Small intestine (tissue), 7 donors: ENCODE measurements around the gene MTUS2. TPM values are rescaled to one million over a fixed set of nuclear protein-coding genes. Genes with fewer than 3 reads are reported as not detected.

ENCODE experiments used
- DNase-seq, 2 donors: peaks; one replicate each; pipeline versions ENCODE4 v3.0.0 to v3.0.0-alpha.2; 2013
- FAIRE-seq: peaks from 2 replicates; lab custom pipeline; 2012; peaks lifted over from hg19 to GRCh38; lab: Jason Lieb, UNC
- H3K27ac ChIP-seq, 3 donors: one replicate each; pipeline ENCODE4 v1.5.1; 2013; ENCODE audit warnings: low read length in 2 of 3, mild to moderate bottlenecking in 2 of 3, control low read depth in 1 of 3, inconsistent platforms in 1 of 3, low read depth in 1 of 3, moderate library complexity in 1 of 3
- H3K27me3 ChIP-seq, 3 donors: one replicate each; pipeline ENCODE4 v1.6.1; 2013; ENCODE audit warnings: low read length in 3 of 3, inconsistent platforms in 1 of 3; ENCODE audit not compliant: control insufficient read depth in 3 of 3, insufficient read depth in 3 of 3
- H3K36me3 ChIP-seq, 3 donors: one replicate each; pipeline ENCODE4 v1.6.1; 2013; ENCODE audit warnings: low read length in 3 of 3, inconsistent platforms in 1 of 3, low read depth in 1 of 3, mild to moderate bottlenecking in 1 of 3, moderate library complexity in 1 of 3; ENCODE audit not compliant: control insufficient read depth in 3 of 3, insufficient read depth in 2 of 3
- H3K4me1 ChIP-seq, 3 donors: one replicate each; pipeline ENCODE4 v1.6.1; 2013; ENCODE audit warnings: low read length in 2 of 3, inconsistent platforms in 1 of 3, low read depth in 1 of 3, mild to moderate bottlenecking in 1 of 3, moderate library complexity in 1 of 3; ENCODE audit not compliant: control insufficient read depth in 3 of 3, insufficient read depth in 2 of 3
- H3K4me3 ChIP-seq, 3 donors: one replicate each; pipeline ENCODE4 v1.5.1; 2013; ENCODE audit warnings: low read length in 3 of 3, control low read depth in 1 of 3, inconsistent platforms in 1 of 3, low read depth in 1 of 3, mild to moderate bottlenecking in 1 of 3, moderate library complexity in 1 of 3
- H3K9me3 ChIP-seq, 2 donors: one replicate each; pipeline ENCODE4 v1.6.1; 2013; ENCODE audit warnings: low read depth in 1 of 2, low read length in 1 of 2; ENCODE audit not compliant: control insufficient read depth in 2 of 2, insufficient read depth in 1 of 2
- WGBS, 3 donors: extraction: QIAGEN DNeasy Blood & Tissue Kit; methylation state at CpG; one replicate each; pipeline ENCODE4 v1.1.7; 2013; 5-methylcytosine and 5-hydroxymethylcytosine counted together
- polyA plus RNA-seq, 4 donors: library from polyadenylated mRNA; stranded (reverse) in 3 of 4; unstranded in 1 of 4; fragments of 200-250 nt in 3 of 4; fragments of 120-200 nt in 1 of 4; gene quantifications; one replicate each; pipeline versions ENCODE4 v1.2.1 to v1.2.3, GENCODE V29; 2013
- donor health status: healthy with polysubstance abuse.
- donor health status: control.
- donor health status: control.
- donor health status: Bipolar disorder and iron deficiency.
- donor health status: healthy.

Gene MTUS2
- polyA plus RNA-seq, 4 donors: under 0.01 to 0.53 (median 0.22) TPM

DNA sequence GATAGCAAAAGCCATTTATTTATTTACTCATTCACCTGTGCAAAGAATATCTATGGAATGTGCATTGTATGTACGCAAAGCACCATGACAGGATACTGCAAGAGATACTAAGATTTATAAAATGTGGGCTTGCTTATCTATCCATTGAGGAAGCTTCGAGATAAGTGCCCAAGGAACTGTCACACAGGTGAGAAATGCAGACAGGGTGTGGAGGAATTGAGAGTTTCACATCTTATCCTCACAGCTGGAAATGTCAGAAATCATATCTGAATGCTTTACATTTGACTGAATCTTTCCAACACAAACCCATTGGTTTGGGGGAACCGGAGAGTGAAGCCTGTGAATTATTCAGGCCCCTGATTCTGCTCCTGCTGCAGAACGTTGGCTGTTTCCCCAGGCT lies 662.4 kb downstream of the MTUS2 start:
- no peaks in the 10 kb centered on the region for H3K9me3 ChIP-seq
- WGBS, 3 donors: 58 to 74% (median 70%) methylated on average over 4 of the region's 4 CpGs

DNA sequence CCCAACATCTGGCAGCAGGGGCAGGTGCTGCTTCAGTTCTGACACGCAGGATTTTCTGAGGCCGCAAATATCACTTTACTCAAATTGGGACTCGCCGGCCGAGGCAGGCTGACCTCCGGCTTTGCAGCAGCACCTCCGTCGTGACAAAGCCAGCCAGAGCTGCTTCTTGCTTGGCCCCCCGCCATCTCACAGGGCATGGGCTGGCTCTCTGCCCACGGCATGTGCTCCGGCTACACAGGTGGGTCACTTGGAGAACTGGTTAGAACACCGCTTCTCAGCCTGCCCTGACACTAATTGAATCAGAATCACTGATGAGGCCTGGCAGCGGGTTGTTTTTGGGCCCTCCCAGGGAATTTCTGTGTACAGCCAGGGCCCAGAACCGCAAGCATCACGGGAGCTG lies 663.1 kb downstream of the MTUS2 start:
- 84 to 90% (median 89%) methylated on average over 15 of the region's 15 CpGs for WGBS, 3 donors
- DNase-seq: no peak

More for the DNA sequence above, 662.4 kb downstream of the MTUS2 start:
- H3K27me3 ChIP-seq: peaks cover 0 to 1% (median 0%) of the 10 kb centered on the region in 3 donors
- no peak overlapping the region for H3K27ac ChIP-seq
- H3K4me1 ChIP-seq: peaks cover 0 to 9% (median 0%) of the 10 kb centered on the region in 3 donors
- FAIRE-seq (no peak), DNase-seq (no peak)
- no peak overlapping the region for H3K4me3 ChIP-seq
- no peaks in the 10 kb centered on the region for H3K36me3 ChIP-seq

DNA sequence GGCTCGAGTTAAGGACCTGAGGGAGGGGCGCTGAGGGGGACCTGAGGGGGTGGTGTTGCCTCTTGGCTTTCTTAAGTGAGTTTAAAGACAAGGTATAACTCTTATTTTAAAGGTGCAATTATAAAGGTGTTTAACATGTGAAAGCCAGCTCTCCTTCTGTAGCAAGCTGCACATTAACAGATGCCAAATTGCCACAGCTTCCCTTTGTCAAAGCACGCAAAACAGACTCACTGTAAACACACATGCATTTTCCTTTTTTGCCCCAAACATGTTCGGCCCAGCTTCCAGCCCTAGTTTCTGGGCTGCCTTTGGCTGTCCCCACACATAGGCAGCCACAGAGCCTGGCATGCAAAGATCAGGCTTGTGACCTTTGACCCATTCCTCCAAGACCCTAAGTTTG lies 663.5 kb downstream of the MTUS2 start:
- Histone ChIP-seq H3K36me3 (no peaks in the 10 kb centered on the region), H3K4me1 (peaks cover 0 to 9% (median 0%) of the 10 kb centered on the region in 3 donors), H3K27me3 (peaks cover 0 to 3% (median 0%) of the 10 kb centered on the region in 3 donors), H3K4me3 (no peak overlapping the region), H3K9me3 (no peaks in the 10 kb centered on the region), H3K27ac (no peak overlapping the region)
- FAIRE-seq (no peak), DNase-seq (no peak)
- 84 to 92% (median 86%) methylated on average over 4 of the region's 4 CpGs for WGBS, 3 donors

More for the DNA sequence above, 663.1 kb downstream of the MTUS2 start:
- H3K4me3 ChIP-seq: no peak overlapping the region
- H3K9me3 ChIP-seq: no peaks in the 10 kb centered on the region
- FAIRE-seq: no peak
- H3K36me3 ChIP-seq: no peaks in the 10 kb centered on the region
- H3K27ac ChIP-seq: no peak overlapping the region
- peaks cover 0 to 3% (median 0%) of the 10 kb centered on the region in 3 donors for H3K27me3 ChIP-seq
- peaks cover 0 to 9% (median 0%) of the 10 kb centered on the region in 3 donors for H3K4me1 ChIP-seq

GRCh38 chr13:29484236-29484635 lies 664.1 kb downstream of the MTUS2 start:
- Histone ChIP-seq H3K4me1 (peaks cover 0 to 9% (median 0%) of the 10 kb centered on the region in 3 donors), H3K27me3 (peaks cover 0 to 3% (median 0%) of the 10 kb centered on the region in 3 donors), H3K9me3 (no peaks in the 10 kb centered on the region), H3K27ac (no peak overlapping the region), H3K4me3 (no peak overlapping the region), H3K36me3 (no peaks in the 10 kb centered on the region)
- WGBS, 3 donors: 85 to 87% (median 86%) methylated on average over 7 of the region's 7 CpGs
- FAIRE-seq (no peak), DNase-seq (no peak)

DNA sequence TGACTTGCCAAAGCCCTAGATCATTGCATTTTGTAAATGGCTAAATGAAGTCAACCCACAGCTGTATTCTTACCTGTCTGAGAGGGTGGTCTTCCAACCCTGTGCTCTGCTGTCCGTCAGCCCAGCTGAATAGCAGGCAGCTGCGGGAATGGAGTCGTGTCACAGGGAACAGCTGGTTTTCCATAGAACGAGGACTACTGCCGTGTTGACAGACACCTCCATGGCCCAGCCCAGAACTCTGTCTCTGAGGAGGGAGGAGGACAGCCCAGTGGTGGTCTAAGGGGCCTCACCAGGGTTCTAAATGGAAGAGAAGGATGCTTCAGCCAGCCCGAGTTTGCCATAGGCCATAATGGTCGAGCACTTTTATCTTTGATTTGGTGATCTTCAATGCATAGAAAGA lies 664.7 kb downstream of the MTUS2 start:
- no peaks in the 10 kb centered on the region for H3K9me3 ChIP-seq
- H3K27me3 ChIP-seq: peaks cover 0 to 3% (median 0%) of the 10 kb centered on the region in 3 donors
- no peaks in the 10 kb centered on the region for H3K36me3 ChIP-seq
- H3K27ac ChIP-seq: no peak overlapping the region
- 91 to 94% (median 93%) methylated on average over 7 of the region's 7 CpGs for WGBS, 3 donors
- DNase-seq (no peak), FAIRE-seq (no peak)
- no peak overlapping the region for H3K4me3 ChIP-seq
- peaks cover 0 to 9% (median 0%) of the 10 kb centered on the region in 3 donors for H3K4me1 ChIP-seq

DNA sequence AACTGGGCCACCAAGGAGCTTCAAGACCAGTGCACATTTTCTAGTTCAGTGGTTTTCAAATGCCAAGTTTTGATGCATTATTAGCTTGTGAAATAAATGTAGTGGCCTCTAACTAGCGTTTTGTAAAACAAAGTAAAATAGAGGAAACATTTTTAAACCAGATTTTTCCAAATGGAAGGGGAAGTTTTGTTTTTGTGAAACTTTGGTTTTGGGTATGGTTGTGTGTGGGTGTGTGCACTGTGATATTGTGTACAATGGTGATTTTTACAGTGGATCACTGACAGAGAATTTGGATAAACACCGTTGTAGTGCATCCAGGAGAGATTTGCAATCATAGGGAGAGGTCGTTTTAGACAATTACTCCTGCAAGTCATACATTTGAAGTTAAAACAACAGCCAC lies 666.4 kb downstream of the MTUS2 start:
- FAIRE-seq: no peak
- WGBS, 3 donors: 60 to 72% (median 60%) methylated on average over 3 of the region's 3 CpGs

GRCh38 chr13:29487466-29488454 lies 667.6 kb downstream of the MTUS2 start:
- peaks cover 0 to 5% (median 0%) of the 10 kb centered on the region in 3 donors for H3K27me3 ChIP-seq
- H3K9me3 ChIP-seq: no peaks in the 10 kb centered on the region
- WGBS, 3 donors: 84 to 88% (median 85%) methylated on average over 22 of the region's 22 CpGs
- no peaks in the 10 kb centered on the region for H3K36me3 ChIP-seq
- no peak overlapping the region for H3K4me3 ChIP-seq
- H3K4me1 ChIP-seq: peaks cover 0 to 5% (median 0%) of the 10 kb centered on the region in 3 donors
- DNase-seq: no peak
- no peak overlapping the region for H3K27ac ChIP-seq
- FAIRE-seq: no peak

More for the DNA sequence above, 666.4 kb downstream of the MTUS2 start:
- no peaks in the 10 kb centered on the region for H3K9me3 ChIP-seq
- no peak for DNase-seq
- no peaks in the 10 kb centered on the region for H3K36me3 ChIP-seq
- peaks cover 0 to 5% (median 0%) of the 10 kb centered on the region in 3 donors for H3K27me3 ChIP-seq
- peaks cover 0 to 9% (median 0%) of the 10 kb centered on the region in 3 donors for H3K4me1 ChIP-seq
- no peak overlapping the region for H3K4me3 ChIP-seq
- H3K27ac ChIP-seq: no peak overlapping the region

DNA sequence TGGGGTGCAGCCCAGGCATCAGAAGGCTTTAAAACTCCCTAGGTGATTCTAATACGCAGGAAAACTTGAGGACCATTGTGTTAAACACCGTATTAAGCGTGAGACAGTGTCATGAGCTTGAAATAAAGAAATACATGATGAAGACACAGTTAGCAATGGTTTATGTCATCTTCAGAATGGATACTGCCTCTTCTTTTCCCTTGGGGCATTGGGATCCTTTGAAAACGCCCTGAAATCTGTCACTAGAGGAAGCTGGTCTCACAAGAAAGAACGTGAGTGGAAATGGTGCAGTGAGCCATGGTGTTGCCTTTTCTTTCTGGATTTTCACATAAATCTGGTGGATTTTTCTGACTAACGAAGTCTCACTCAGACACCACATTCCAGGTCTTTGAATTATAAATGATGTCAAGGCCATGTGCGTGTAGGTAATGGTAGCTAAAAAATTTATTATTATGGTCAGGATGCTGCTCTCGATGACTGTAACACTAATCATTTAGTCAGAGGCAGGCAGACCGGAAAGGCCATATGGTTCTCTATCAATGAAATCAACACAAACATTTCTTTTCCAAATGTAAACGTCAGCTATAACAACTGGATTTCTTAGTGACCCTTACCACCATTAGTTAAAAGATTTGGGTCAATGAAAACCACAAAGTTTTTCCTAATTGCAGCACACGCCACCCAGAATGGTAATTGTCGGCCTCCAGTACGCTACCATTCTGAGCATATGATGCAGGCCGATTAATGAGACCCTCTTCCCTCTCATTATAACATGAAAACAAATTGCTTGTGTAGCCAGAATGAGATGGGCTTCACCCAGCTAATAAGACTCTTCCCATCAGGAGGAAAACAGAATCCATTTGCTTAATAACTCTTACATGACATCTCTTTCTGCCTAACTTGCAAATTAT lies 669.8 kb downstream of the MTUS2 start:
- WGBS, 3 donors: 83 to 84% (median 83%) methylated on average over 14 of the region's 14 CpGs
- no peak overlapping the region for H3K27ac ChIP-seq
- H3K4me1 ChIP-seq: no peaks in the 10 kb centered on the region
- no peak overlapping the region for H3K4me3 ChIP-seq
- peaks cover 0 to 5% (median 0%) of the 10 kb centered on the region in 3 donors for H3K27me3 ChIP-seq
- DNase-seq (no peak), FAIRE-seq (no peak)
- no peaks in the 10 kb centered on the region for H3K9me3 ChIP-seq
- no peaks in the 10 kb centered on the region for H3K36me3 ChIP-seq
